ENCODE measurements around the gene RAB4A.

- TF ChIP-seq POLR2A (IDR thresholded peaks at IDR 0.05) (no peak), CTCF (IDR thresholded peaks at IDR 0.05) (no peak)
These were observed 83.3 kb downstream of the RAB4A start for GRCh38 chr1:229354226-229354625.
